ENCODE measurements around the gene C11orf97.

The C11orf97 gene

DNA sequence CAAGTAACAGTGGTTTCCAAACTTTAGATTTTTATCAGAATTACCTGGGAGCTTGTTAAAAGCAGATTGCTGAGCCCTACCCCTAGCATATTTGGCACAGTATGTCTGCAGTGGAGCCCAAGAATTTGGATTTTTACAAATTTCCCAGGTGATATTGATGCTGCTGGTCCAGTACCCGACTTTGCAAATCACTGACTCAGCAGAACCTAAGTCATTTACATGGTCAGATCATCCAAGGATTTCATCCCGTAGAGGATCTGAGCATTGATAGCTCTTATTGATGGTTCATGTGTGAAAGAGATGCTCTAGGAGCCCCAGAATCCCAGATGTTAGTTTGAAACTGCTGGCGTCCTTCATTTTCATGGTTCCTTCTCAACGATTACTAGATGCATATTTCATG lies 6.0 kb downstream of the C11orf97 start:
- H3K36me3 ChIP-seq: no peaks in the 10 kb centered on the region
- TF ChIP-seq, protein P1, sequence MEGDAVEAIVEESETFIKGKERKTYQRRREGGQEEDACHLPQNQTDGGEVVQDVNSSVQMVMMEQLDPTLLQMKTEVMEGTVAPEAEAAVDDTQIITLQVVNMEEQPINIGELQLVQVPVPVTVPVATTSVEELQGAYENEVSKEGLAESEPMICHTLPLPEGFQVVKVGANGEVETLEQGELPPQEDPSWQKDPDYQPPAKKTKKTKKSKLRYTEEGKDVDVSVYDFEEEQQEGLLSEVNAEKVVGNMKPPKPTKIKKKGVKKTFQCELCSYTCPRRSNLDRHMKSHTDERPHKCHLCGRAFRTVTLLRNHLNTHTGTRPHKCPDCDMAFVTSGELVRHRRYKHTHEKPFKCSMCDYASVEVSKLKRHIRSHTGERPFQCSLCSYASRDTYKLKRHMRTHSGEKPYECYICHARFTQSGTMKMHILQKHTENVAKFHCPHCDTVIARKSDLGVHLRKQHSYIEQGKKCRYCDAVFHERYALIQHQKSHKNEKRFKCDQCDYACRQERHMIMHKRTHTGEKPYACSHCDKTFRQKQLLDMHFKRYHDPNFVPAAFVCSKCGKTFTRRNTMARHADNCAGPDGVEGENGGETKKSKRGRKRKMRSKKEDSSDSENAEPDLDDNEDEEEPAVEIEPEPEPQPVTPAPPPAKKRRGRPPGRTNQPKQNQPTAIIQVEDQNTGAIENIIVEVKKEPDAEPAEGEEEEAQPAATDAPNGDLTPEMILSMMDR (IDR thresholded peaks at IDR 0.05; ENCODE audit: low read depth, low read length): no peak
- H3K27me3 ChIP-seq: peaks cover 18% of the 10 kb centered on the region
- no peak for DNase-seq
- H3K9me3 ChIP-seq: no peaks in the 10 kb centered on the region
- no peak overlapping the region for H3K4me3 ChIP-seq (ENCODE audit: low read depth, low read length)
- H3K4me1 ChIP-seq: no peaks in the 10 kb centered on the region

DNA sequence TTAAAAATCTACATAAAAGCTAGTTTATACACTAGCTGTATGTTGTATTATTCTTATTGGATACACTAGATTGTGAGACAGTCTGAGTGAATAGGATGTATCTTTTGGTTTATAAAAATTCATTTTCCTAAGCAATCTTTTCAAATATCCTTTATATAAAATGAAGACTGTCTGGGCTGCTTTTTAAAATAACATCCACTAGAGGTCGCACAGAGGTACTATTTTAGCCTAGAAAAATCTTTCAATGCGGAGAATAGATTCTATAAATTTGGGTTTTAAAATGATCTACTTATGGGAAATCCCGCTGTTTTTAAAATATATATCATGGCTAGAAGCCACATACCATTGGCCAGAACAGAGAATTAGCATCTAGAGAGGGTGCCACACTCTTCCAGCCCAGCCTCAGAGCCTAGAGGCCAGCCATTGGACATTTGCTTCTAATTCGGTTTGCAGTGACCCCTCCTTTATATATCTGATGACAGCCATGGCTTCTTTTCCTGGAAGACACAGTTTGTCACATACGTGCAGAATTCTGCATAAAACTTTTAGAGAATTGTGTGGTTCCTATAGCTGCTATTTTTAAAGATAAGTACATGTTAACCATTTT lies 7.3 kb downstream of the C11orf97 start:
- Histone ChIP-seq H3K36me3 (no peaks in the 10 kb centered on the region), H3K4me3 (ENCODE audit: low read depth, low read length) (no peak overlapping the region), H3K27me3 (peaks cover 18% of the 10 kb centered on the region), H3K9me3 (no peaks in the 10 kb centered on the region), H3K4me1 (no peaks in the 10 kb centered on the region)
- no peak for DNase-seq
- TF ChIP-seq, protein P1 (IDR thresholded peaks at IDR 0.05; ENCODE audit: low read depth, low read length): peak; percentile 66

DNA sequence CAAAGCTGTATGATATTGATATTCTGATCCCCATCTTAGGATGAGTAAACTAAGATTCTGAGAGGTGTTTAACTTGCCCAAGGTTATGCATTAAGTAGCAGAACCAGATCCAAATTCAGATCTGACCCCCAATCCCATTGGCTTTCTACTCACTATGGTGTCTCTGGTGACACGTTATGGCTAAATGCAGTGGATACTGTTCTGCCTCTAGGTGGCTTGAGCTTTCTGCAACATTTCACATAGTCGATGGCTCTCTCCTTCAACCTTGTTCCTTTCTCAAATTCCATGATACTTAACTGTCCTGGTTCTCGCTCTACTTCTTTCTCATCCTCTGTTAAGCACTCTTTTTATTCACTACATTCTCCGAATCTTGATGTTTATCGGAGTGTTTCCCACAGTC lies 9.4 kb downstream of the C11orf97 start:
- no peak for DNase-seq
- H3K4me1 ChIP-seq: no peaks in the 10 kb centered on the region
- no peak overlapping the region for H3K4me3 ChIP-seq (ENCODE audit: low read depth, low read length)
- no peaks in the 10 kb centered on the region for H3K36me3 ChIP-seq
- peaks cover 4% of the 10 kb centered on the region for H3K27me3 ChIP-seq
- TF ChIP-seq, protein P1 (IDR thresholded peaks at IDR 0.05; ENCODE audit: low read depth, low read length): peak; percentile 68
- H3K9me3 ChIP-seq: no peaks in the 10 kb centered on the region

DNA sequence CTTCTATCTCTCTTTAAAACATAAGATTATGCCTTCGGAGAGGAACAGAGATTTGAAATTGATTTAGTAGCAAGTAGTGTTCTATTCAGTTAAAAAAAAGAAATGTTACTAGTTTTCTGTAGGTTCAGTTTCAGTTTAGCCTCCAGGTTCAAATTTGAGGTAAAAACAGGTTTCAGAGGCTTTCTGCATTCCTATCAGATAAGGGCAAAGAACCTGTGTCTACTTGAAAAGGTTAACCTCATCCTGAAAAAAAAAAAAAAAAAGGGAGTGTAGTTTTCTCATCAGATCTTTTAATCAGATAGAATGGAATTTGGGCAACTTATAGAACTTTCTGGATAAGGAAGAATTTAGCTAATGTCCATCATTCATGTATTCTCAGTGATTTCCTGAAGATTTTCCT lies 12.1 kb downstream of the C11orf97 start:
- Histone ChIP-seq H3K27me3 (peaks cover 5% of the 10 kb centered on the region), H3K36me3 (no peaks in the 10 kb centered on the region), H3K4me1 (no peaks in the 10 kb centered on the region), H3K4me3 (ENCODE audit: low read depth, low read length) (no peak overlapping the region), H3K9me3 (no peaks in the 10 kb centered on the region)
- DNase-seq: no peak
- TF ChIP-seq, protein P1 (IDR thresholded peaks at IDR 0.05; ENCODE audit: low read depth, low read length): no peak

DNA sequence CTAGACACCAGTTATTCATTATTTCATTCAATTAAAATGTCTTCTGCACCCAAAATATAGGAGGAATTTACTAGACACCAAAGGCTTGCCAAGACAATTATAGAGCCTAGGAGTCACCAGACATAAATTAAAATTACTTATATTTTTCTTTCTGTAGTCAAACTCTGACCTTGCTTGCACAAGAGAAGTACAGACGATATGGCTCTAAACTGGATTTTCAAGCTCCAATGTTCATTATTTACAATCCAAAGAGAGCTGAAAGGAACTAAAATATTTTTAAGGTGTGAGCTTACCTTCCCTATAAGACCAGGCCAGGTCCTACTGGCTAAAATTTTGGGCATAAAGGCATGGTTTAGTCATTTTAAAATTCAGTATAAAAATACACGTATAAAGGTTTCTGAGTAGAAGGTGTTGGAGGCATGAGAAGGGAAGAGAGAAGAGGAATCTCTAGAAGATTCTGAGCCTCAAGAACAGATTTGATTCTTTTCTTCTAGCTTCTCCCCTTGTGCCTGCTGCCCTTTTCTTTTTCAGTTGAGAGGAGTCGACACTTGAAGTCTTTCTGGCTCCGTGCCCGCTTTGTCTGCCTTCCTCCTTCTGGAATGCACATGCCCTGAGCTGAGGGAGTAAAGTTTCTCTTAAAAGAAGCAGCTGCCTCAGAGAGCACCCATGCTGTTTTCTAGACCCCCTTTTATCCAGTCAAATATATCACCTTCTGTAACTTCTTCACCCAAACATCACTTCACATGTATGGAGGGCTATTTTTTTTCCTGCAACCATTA lies 13.5 kb downstream of the C11orf97 start:
- Histone ChIP-seq H3K4me1 (no peaks in the 10 kb centered on the region), H3K9me3 (no peaks in the 10 kb centered on the region), H3K27me3 (peaks cover 6% of the 10 kb centered on the region), H3K36me3 (no peaks in the 10 kb centered on the region), H3K4me3 (ENCODE audit: low read depth, low read length) (no peak overlapping the region)
- TF ChIP-seq, protein P1 (IDR thresholded peaks at IDR 0.05; ENCODE audit: low read depth, low read length): no peak
- DNase-seq: no peak

Measured in BE2C (cell line).